Activated T-helper 9 cell treated with anti-CD3 and anti-CD28 coated beads, Interleukin-2, amount 50 U/mL, for 16 hours (primary cell): ENCODE data around the gene PSMB7.

Experiments
- DNase-seq: peaks from one replicate; pipeline ENCODE4 v3.0.0-alpha.2; 2020; ENCODE audit warnings: low read depth

Gene PSMB7

DNA sequence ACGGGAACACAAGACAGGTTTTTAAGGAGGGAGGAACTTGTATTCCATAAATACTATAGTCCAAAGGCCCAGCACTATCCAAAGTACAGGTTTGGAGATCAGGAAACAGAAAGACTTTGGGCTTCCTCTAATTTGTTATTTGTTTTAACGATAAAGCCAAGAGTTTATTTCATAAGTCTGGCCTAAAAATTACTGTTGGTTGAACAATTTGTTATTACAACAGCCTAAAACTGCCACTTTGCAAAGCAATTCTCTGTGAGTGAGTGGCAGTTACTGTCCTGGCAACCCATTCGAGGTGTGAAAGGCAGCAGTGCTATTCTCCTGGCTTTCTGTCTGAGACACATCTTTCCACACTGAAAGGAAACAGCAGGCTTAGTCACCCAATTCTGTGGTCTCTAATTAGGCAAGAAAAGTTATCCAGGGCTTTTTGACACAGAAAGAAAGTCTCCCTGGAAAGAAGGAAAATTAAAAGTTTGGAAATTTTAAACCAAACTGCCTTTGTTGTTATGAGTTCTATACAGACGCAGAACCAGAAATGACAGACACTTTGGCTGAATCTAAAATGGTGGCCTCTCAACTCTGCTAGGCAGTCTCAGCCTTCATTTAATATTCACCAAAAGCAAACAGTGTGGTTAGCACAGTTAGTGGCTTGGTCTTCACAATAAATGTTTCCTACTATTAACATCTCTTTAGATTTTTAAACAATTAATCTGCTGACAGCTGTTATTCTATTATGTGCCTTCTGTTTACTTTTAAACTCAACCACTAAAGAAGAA is 33.9 kb downstream of the PSMB7 start:
- DNase-seq: no peak

DNA sequence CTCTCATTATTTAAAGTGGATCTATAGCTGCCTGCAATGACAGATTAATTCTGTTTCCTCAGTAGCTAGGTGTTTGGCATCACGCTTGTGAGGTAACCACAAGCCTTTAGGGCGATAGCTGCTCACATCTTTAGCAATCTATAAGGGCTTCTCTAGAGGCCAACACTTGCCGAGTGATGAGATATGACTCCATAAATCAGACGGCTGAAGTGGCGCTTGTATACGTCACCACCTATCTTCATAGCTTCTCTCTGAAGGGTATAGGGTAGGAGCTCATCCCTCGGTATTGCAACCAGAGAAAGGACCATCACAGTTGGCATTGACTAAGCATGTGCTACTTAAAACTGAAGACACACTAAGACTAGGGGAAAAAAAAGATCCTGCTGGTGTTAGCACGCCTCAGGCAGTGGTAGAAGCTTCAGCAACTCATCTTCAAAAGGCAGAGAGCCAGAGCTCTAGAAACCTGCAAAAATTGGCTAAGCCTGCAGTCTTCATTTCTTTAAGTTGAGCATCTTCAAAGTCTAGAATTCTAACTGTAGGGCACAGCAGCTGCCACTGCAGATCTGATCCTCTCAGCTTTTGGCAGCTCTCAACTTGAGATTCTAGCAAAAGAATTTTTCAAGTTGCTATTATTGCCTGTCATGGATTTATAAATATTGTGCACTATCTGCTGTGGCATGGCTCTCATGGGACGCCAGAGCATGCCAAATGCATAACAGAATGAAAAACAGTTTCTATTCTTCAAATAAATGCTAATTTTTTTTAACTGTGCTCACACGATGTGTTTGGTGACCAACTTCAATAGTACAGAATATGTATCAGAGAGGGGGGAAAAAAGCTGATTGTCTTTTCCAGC is 37.5 kb downstream of the PSMB7 start:
- no peak for DNase-seq

DNA sequence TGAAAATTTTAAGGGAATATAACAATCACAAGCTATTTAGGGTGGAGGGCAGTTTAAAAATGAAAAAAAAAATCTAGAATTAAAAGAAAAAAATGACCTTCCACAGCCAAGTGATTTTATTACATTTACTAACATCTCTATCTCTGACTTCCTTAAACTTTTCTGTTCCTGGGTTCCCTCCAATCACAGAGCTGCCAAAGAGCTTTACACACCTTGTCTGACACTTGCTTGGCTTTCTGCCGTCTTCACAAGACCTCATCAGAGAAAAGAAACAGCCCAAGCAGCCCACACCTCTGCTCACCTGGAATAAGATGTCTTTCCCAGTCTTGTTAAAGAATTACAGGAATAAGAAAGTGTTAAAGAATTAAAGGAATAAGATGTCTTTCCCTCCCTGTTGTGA is 38.9 kb downstream of the PSMB7 start:
- no peak for DNase-seq

DNA sequence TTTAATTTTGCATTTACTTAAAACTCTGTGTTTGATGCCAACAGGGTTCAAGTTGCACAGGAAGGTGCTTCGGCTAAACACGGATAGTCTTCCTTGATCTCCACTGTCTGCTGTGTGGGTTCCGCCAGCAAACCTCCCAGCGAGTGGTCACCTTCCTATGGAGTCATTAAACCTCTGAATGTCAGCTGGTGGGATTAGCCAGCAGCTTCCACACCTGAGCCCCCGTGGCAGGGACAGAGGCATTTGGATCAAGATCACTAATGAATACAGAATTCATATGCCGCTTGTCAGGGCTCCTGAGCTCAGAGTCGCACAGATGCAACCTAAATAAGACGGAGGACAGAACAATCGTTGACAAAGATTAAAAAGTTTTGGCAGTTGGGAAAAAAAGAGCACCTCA is 39.5 kb downstream of the PSMB7 start:
- no peak for DNase-seq

DNA sequence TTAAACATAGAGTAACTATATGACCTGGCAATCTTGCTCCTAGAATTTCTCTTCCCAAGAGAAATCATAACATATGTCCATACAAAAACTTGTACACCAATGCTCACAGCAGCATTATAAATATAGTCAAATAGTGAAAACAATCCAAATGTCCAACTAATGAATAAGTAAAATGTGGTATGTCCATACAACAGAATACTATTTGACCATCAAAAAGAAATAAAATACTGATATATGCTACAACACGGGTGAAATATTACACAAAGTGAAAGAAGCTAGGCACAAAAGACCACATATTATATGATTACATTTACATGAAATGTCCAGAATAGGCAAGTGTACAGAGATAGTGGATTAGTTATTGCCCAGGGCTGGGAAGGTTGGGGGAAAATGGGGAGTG is 41.4 kb downstream of the PSMB7 start:
- DNase-seq: no peak

DNA sequence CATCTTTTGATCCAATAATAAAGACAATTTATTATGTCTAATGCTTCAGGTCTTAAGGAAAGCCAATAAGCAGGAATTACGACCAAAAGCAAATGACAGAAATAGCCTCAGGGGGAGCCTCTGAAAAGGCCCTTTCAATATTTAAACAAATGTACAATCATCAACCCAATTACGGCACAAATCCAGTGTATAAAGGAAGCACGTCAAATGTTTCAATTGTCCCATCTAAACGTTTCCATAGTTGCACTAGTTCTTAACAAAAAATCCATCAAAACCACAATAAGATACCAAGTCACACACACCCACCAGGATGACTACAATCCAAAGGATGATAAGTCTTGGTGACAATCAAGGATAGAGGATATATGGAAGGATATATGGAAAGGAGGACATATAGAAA is 41.9 kb downstream of the PSMB7 start:
- DNase-seq: no peak

DNA sequence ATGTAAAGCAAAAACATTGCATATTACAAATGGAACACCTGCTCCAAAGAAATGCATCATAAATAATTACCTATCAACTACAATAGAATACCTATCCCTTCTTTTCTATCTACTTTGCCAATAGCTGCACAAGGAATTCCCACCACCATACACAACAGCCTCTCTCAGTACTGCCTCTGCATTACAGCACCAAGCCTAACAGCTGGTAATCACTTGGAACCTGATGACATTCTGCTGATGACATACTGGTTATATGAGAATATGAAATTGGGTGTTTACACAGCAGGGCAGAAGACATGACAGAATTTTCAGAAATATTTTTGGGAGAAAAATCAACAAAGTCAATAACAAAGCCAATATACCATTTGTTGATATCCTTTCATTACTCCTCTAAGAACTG is 43.2 kb downstream of the PSMB7 start:
- DNase-seq: no peak

DNA sequence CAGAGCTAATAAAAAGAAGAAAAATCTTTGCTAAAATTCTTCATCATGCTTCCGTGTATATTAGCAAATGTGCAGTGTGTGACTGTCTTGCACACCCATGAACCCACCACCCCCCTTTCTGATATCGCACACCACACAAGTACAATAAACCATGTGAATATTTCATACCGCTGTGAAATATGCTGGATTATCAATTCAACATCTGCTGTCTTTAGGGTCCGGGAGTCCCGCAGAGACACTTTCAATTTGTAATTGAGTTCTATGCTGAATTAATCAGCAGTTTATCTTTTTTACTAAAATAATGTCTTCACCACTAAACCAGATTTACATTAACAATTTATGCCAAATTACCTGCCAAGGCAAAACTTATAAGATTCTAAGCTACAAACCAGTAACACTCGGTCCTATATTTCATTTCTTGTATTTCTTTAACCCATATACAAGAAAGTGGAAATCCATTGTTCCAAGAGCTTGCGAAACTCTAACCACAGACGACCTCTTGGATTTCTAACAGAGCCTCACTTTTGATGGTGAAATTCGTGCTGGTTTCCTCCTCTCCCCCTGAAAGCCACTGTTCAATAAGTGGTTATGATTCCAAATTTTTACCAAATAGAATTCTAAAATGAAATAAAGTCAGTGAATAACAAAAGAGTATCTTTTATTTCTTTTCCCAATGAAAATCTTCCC is 44.2 kb downstream of the PSMB7 start:
- DNase-seq: no peak

DNA sequence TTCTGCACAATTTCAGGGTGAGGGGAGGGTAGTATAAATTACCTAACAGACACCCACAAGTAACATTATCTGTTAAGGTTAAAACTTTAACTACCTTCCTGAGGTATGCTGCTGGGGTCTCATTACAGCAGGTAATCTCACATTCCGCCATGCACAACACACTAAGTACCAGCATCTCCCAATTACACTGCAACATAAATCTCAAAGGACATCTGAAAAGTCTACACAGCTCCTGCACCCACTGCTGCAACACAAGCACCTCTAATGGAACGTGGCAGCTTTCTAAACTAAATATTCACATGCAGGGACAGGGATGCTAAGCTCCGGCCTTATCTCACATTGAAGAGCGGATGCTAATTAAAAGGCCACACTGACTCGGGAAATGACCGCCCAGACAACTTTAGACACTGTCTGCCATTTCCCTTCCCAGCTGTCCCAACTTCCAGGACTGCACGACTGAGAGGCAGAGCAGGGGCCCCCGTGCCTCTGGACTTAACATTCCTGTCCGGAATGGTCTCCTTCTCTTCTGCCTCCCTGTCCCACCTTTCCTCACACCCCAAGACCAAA is 45.9 kb downstream of the PSMB7 start:
- DNase-seq: no peak

DNA sequence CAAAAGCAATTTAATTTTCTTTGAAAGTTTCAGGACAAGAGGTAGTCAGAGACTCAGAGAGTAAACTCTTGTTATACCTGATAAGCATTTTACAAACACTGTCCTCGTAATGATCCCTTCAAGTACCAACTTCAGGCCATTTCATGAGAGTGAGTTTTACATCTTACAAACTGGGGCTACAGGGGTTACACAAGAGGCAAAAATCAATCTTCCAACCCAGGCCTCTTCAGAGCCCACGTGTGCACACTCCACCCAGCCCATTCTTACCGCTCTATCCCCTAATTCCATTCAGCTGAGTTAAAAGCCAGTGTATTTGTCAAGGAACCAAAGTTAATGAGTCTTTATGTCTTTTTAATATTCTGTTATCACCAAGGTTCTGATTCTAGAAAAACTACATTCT is 46.5 kb downstream of the PSMB7 start:
- DNase-seq: no peak

DNA sequence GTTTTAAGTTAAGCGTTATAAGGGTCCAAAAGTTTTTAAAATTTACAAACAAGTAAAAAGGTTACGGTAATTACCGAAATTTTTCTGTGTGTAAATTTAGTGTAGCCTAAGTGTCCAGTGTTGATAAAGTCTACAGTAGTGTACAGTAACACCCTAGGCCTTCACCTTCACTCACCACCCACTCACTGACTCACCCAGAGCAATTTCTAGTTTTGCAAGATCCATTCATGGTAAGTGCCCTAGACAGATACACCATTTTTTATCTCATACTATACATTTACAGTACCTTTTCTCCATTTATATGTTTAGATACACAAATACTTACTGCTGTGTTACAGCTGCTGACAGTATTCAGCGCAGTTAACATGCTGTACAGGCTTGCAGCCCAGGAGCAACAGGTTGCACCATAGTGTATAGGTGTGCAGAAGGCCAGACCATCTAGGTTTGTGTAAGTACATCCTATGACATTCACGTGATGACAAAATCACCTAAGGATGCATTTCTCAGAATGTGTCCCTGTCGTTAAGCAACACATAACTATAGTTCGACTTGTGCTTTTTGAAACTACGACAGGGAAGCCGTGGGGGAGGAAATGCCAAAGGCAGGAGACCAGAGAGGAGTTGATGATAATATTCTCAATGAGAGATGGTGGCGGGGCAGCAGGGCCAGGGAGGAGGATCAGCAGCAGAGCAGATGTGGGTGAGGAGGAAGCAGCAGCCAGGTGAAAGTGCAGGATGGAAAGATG is 48.6 kb downstream of the PSMB7 start:
- DNase-seq: no peak

DNA sequence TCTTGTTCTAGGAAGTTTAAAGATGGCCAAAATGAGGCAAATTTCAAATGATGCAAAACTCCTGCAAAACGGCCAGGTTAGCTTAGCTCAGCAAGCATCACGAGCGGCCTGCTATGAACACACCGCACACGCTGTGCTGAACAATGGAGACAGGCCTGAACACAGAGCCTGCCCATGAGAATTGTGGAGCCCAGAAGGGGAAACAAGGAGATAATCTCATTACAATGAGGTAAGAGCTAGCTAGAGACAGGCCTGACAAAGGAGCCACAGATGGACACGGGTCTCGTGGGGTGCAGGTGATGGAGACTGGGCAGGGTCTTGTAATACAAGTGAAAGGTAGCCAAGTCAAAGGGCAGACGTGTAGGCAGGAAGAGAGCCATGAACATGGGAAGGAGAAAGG is 50.2 kb downstream of the PSMB7 start:
- no peak for DNase-seq

DNA sequence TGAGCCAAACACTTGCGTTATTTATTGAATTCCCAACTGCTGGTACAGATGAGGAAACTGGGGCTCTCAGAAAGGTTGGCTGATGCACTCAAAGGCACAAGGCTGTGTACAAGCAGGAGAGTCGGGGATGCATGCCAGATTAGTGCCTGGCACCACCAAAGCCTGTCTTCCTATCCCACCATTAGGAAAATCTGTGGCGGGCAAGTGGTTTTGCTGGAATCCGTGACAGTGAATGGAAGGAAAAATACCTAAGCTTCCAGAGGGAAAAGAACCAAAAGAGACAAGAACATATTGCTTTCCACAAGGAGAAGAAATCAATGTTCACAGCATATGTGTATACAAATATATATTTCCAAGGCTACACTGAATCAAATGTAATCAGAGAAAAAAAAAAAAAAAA is 51.1 kb downstream of the PSMB7 start:
- no peak for DNase-seq

DNA sequence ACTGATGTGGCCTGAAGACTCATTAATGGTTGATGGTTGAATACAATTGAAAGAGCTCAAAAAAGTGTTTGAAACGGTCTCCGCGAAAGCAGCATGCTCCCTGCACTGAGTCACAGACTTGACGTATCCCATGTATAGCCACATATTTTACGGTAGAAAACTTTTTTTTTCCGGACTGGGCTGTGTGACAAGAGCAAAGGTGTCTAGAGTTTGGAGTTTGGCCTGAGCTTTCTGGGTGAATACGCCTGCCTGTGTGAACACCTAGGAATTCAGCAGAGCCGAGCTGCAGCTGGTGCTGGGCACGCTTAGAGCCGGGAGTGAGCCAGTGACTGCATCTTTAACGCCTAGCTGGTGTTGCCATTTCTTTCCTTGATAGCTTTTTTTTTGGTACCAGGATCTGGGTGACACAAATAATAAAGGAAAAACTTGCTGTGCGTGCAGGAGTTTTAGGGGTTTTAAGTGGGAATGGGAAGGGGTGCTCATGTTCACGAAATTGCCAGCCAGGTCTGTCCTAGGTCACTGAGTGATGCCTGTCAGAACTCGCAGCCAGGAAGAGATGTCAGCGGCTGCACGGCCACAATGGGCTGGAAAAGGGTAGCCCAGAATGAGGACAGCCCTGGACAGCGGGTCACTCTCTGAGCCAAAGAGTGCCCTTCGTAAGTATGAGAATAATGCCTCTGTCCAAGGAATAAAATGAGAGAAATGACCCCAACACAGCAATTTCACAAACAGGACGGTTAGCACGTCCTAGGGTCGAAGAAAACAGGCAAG is 51.7 kb downstream of the PSMB7 start:
- DNase-seq: no peak

DNA sequence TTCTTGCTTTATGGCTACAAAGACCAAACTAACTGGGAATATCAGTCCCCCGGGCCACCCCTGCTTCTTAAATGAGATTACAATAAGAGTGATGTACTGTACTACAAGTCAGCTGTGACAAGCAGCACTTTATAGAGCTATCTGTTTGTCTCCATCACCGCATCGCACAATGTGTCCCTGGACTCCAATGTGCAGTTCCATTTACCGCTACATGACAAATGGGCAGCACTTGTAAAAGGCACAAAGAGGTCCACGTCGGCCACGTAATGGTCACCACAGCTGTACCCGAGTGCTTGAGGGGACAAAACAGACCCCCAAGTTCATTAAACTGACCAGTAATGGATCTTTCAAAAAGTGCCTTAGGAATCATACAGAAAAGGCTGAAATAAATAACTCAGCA is 54.1 kb downstream of the PSMB7 start:
- DNase-seq: no peak

DNA sequence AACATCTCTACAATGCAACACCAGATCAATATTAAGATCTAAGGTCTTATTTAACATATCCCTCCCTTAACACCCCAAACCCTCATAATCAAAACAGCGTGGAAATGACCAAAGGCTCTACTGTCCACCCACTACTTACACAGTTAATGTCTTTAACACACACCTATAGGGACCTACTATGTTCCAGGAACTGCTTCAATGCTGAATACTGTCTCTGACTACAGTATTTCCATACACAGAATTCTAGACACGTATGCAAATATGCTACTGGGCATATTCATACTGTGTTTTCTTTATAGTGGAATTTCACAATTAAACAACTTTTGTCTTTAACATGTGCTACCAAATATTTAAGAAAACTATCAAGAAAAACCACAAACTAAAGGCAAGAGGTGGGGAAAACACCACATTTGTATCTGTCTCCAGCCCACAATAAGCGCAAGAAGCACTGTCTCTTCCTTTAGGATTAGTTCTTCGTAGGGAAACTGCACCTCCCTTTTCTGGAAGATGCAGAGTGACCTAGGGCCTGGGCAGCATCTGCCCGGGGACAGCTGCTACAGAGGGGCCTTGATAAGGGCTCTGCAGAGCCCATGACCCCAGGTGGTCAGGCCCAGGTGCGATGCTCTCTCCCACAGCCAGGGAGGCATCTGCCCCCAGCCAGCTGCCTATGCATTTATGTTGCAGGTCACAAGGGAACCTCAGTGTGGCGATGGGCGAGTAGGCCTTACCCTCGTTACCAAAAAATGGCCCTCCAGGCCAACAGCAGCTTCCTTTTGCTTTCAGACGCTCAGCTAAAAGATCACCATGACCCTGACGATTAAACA is 55.2 kb downstream of the PSMB7 start:
- DNase-seq: no peak

DNA sequence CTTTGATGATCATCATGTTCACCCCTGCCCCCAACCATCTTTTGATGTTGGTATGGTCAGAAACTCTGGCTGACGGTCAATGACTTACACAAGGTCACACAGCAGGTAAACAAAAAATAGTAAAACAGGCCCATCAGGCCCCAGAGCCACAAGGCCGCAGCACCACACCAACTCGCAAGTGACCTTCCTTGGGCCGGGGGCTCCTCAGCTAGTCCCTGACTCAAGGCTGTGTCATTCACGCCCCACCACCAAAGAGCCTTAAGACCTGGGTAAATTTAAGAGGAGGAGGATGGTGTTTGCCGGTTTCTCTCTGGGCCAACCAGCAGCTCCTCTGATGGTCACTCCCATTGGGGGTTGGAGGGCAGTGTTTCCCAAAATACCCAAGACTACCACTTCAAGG is 55.8 kb downstream of the PSMB7 start:
- DNase-seq: no peak

DNA sequence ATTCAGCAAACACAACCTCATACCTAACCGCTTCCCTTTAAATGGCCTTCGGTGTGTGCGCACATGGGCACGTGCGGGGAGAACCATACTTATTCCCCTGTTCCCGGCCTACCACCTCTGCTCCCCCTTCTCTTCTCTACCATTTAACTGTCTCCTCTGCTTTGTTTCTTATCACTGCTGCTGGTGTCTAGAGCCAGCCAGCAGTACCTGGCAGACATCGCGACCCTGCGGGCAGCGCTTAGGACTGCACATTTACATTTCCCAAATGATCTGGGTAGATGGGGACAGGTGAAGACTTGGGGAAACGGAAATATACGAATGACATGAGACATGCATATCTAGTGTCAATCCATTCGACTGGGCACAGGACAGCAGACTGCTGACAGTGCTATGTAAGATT is 56.6 kb downstream of the PSMB7 start:
- DNase-seq: no peak

DNA sequence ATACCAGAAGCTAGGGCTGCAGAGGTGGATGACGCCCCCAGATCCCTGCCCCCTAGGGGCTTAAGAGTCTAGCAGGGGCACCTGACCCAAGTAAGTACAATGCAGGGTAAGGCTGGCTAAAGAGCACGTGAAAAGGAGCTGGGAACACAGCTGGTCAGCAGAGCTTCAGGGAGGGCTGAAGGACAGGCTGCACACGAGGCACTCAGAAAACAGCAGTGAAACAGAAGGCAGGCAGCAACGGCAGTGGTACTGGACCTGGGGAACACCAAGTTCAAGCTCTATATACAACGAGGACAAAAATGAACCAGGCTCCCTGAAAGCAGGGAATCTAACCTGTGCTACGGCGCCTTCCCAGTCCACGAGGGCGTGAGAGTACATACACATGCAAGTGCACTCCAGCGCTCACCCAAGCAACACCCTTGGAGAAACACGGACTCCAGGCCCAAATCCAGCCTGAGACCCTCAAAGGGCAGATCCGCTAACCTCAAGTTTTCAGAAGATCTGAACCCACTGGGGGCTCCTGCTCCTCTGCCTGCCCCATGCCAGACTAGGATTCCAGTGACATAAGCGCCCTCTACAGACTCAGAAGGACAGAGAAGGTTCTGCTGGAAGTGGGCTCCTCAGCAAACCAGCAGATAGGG is 57.4 kb downstream of the PSMB7 start:
- DNase-seq: no peak
